GM06990 (cell line): ENCODE measurements around the gene SPEF2.
A peak's percentile ranks its signal among the peaks of the same experiment; 100 is the strongest.

ENCODE experiments used
- DNase-seq: peaks from one replicate; pipeline ENCODE4 v3.0.0-alpha.2; 2011; ENCODE audit not compliant: insufficient read length; ENCODE audit errors: extremely low read depth
- H3K27me3 ChIP-seq: replicated peaks from 2 replicates; pipeline ENCODE4 v1.6.0; 2011; ENCODE audit warnings: low read length; ENCODE audit not compliant: control insufficient read depth, insufficient read depth
- H3K36me3 ChIP-seq: 2 replicates; pipeline ENCODE4 v1.5.1; 2011; ENCODE audit warnings: low read length; ENCODE audit not compliant: control insufficient read depth, insufficient read depth
- H3K4me3 ChIP-seq: replicated peaks from 2 replicates; pipeline ENCODE4 v1.5.1; 2011; ENCODE audit warnings: low read depth, mild to moderate bottlenecking, control low read depth, low read length
- TF ChIP-seq, protein P1 (sequence below): IDR thresholded peaks from 2 replicates; pipeline ENCODE4 v1.5.1; 2011; ENCODE audit warnings: low read length, control low read depth, mild to moderate bottlenecking, inconsistent platforms; ENCODE audit not compliant: insufficient read depth, poor library complexity, severe bottlenecking

SPEF2 gene

DNA sequence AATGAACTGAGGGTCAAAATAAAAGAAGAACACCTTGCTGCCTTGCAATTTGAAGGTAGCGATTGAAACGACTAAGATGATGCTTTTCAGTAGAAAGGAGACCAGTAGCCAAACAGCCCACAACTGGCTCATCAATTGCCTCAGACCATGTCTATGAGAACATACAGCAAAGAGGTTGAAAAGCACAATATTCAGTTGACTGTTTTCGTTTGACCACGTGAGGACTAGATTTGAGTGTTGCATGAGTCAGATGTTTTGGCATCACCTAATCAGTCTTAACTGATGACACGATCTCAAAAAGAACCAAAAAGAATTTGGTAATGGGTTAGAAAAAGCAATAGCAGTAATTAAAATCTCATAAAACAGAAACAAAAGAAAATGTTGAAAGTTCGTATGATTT is 156.3 kb downstream of the SPEF2 start:
- no peak overlapping the region for H3K4me3 ChIP-seq
- TF ChIP-seq, protein P1, sequence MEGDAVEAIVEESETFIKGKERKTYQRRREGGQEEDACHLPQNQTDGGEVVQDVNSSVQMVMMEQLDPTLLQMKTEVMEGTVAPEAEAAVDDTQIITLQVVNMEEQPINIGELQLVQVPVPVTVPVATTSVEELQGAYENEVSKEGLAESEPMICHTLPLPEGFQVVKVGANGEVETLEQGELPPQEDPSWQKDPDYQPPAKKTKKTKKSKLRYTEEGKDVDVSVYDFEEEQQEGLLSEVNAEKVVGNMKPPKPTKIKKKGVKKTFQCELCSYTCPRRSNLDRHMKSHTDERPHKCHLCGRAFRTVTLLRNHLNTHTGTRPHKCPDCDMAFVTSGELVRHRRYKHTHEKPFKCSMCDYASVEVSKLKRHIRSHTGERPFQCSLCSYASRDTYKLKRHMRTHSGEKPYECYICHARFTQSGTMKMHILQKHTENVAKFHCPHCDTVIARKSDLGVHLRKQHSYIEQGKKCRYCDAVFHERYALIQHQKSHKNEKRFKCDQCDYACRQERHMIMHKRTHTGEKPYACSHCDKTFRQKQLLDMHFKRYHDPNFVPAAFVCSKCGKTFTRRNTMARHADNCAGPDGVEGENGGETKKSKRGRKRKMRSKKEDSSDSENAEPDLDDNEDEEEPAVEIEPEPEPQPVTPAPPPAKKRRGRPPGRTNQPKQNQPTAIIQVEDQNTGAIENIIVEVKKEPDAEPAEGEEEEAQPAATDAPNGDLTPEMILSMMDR, result no peak
- H3K36me3 ChIP-seq, result no peaks in the 10 kb centered on the region
- no peaks in the 10 kb centered on the region; the same call in 1 of the 2 replicates for H3K27me3 ChIP-seq
- DNase-seq, result no peak

DNA sequence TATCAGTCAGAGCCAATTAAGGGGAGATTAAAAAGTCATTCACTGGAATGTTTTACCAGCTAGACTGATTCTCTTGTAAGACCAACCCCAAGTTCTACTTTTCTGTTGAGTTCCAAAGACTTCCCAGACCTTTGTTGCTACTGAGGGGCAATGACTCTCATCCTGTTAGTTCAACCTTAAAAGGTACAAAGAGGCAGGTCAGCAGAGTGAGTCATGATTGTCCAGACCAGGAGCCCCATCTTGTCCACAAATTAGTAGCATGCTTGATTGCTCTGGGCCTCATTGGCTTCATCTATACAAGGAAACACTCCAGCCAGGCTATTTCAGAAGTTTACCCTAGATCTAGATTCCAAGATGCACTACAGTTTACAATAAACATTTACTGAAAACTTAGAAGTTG is 159.1 kb downstream of the SPEF2 start:
- Histone ChIP-seq H3K27me3 (no peaks in the 10 kb centered on the region), H3K4me3 (no peak overlapping the region), H3K36me3 (no peaks in the 10 kb centered on the region)
- TF ChIP-seq, protein P1, result no peak
- DNase-seq, result no peak

DNA sequence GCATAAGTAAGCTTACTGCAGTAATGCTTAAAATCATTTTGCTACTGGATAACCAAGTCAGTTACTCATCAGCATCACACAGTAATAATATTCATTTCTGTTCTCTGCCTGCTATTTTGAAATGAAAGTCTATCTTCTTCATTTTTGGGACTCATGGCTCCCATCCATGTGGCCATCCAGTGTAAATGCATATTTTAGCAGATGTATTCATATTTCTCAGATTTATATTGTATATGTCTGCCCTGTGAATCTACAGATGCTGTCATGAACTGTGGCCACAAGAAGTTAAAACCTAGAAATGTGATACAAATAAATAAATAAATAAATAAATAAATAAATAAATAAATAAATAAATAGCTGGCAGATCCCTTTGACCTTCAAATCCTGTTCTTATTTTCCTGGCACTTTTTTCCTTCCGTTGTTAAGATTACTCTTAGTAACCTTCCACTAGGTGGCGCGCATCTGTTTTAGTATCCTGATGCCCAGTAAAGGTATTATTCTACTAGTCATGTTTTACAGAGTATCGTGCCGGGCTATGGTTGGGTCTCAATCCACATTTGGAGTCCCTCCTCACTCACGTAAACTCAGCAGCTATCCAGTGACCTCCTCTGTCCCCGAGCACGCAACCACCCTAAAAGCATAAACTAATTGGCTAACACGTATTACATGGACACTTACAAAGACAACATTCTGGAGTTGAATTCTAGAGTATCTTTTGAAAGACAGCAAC is 159.9 kb downstream of the SPEF2 start:
- H3K27me3 ChIP-seq, result no peaks in the 10 kb centered on the region
- TF ChIP-seq, protein P1, result peak; percentile 65
- peak; percentile 39 for DNase-seq

DNA sequence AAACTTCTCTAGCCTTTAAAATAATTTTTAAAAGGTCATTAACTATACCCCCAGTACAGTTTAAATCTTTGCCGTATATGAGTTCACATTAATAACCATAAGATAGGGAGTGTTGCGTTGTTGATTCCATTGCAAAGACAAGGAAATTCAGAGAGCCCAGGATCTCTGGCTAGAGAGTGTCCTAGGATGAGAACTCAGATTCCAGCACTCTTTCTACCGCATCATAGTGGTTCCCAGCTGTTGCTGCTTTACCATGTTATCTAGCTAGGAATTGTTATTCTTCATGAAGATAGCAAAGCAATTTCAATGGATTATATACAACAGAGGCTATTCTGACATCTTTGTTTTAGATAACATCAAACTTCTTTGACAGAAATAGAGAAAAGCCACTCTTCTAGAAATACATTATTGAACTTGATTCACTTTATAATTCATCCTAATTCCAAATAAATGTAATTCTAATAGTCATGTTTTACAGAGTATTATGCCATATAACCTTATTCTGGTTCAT is 160.7 kb downstream of the SPEF2 start:
- Histone ChIP-seq H3K27me3 (no peaks in the 10 kb centered on the region), H3K4me3 (no peak overlapping the region), H3K36me3 (no peaks in the 10 kb centered on the region)
- DNase-seq, result no peak
- TF ChIP-seq, protein P1, result no peak

More for the DNA sequence above, 159.9 kb downstream of the SPEF2 start:
- H3K36me3 ChIP-seq, result no peaks in the 10 kb centered on the region
- H3K4me3 ChIP-seq, result no peak overlapping the region

DNA sequence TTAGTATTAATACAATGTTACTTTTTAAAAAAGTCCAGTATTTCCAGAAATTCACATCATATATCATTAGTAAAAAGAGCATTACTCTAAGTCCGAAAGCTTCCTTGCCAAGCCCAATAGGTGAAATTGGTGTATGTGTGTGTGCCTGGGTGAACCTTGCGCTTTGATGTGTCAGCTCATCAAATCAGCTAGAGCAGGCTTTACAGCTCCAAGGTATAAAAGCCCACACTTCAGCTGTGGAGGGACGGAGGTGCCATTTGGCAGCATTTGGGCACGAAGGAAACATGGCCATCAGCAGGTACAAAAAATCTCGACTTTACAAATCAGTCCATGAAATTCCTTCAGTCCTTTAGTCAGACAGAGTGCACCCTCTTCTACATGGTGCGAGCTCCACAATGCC is 162.6 kb downstream of the SPEF2 start:
- no peak for DNase-seq

More for the DNA sequence above, 162.6 kb downstream of the SPEF2 start:
- Histone ChIP-seq H3K4me3 (no peak overlapping the region), H3K36me3 (no peaks in the 10 kb centered on the region), H3K27me3 (no peaks in the 10 kb centered on the region)
- TF ChIP-seq, protein P1, result no peak
